Vagina (tissue), 2 donors: Measurements from ENCODE around the gene WSCD1. TPM values are rescaled to one million over a fixed set of nuclear protein-coding genes. Genes with fewer than 3 reads are reported as not detected.

Experiments used
- DNase-seq, 2 donors: peaks; one replicate each; pipeline ENCODE4 v3.0.0-alpha.2; 2017; ENCODE audit errors: extremely low spot score in 2 of 2
- H3K27ac ChIP-seq: fragments of 200-600 bp; sonication (generic); one replicate; pipeline ENCODE4 v1.5.1; 2019
- H3K27me3 ChIP-seq: fragments of 200-600 bp; sonication (generic); one replicate; pipeline ENCODE4 v1.5.1; 2019
- H3K36me3 ChIP-seq, 2 donors: fragments of 200-600 bp; sonication (generic); one replicate each; pipeline ENCODE4 v1.5.1; 2017 to 2019
- H3K4me1 ChIP-seq: fragments of 200-600 bp; sonication (generic); one replicate; pipeline ENCODE4 v1.5.1; 2019
- H3K4me3 ChIP-seq, 2 donors: fragments of 200-600 bp; sonication (generic); 1 replicate in 1 of 2; 2 replicates in 1 of 2; pipeline ENCODE4 v1.5.1; 2016 to 2019
- H3K9me3 ChIP-seq: fragments of 200-600 bp; sonication (generic); one replicate; pipeline ENCODE4 v1.5.1; 2019
- CTCF ChIP-seq, 3 experiments: fragments of 450-650 bp in 2 of 3; fragments of 200-600 bp in 1 of 3; sonication (generic) in 1 of 3; IDR thresholded peaks; one replicate each; pipeline ENCODE4 v1.5.1; 2017 to 2019; ENCODE audit warnings: antibody characterized with exemption in 3 of 3, mild to moderate bottlenecking in 2 of 3, moderate library complexity in 2 of 3
- POLR2A ChIP-seq, 2 donors: fragments of 450-650 bp; IDR thresholded peaks; one replicate each; pipeline ENCODE4 v1.6.1; 2017; ENCODE audit warnings: antibody characterized with exemption in 2 of 2, mild to moderate bottlenecking in 2 of 2, moderate library complexity in 2 of 2
- POLR2AphosphoS5 ChIP-seq, 2 donors: sonication (generic); formaldehyde crosslinking; IDR thresholded peaks; one replicate each; pipeline ENCODE4 v1.9.0; 2017; ENCODE audit warnings: antibody characterized with exemption in 2 of 2, mild to moderate bottlenecking in 2 of 2, low read depth in 1 of 2; ENCODE audit not compliant: insufficient read depth in 1 of 2
- intact Hi-C: fragments of 100-400 bp; cut with DNase I; formaldehyde crosslinking; loops from one replicate; pipeline ENCODE4 v1.15.1; 2023
- total RNA-seq: library from RNA; depleted of rRNA; stranded (reverse); fragments of >200 nt; gene quantifications from one replicate; pipeline ENCODE4 v1.2.3, GENCODE V29; 2016

The WSCD1 gene
- total RNA-seq, 1 donor from 2014 or later, result 2.0 TPM

- intact Hi-C loops, result no loop called here
Observed at GRCh38 chr17:6046931-6047330, 23.2 kb upstream of the WSCD1 start.

GRCh38 chr17:6047966-6048365 is 22.2 kb upstream of the WSCD1 start:
- H3K27ac ChIP-seq, result no peak overlapping the region

More at GRCh38 chr17:6046931-6047330, 23.2 kb upstream of the WSCD1 start:
- no peaks in the 10 kb centered on the region for H3K36me3 ChIP-seq
- H3K27ac ChIP-seq, result no peak overlapping the region
- no peak for TF ChIP-seq POLR2AphosphoS5 (IDR thresholded peaks at IDR 0.05; ENCODE audit: insufficient read depth in 1 of 2, low read depth in 1 of 2)
- TF ChIP-seq CTCF (IDR thresholded peaks at IDR 0.05), result no peak
- no peak for TF ChIP-seq POLR2A (IDR thresholded peaks at IDR 0.05)
- H3K9me3 ChIP-seq, result no peaks in the 10 kb centered on the region
- no peak for DNase-seq
- no peak overlapping the region for H3K4me3 ChIP-seq
- no peaks in the 10 kb centered on the region for H3K4me1 ChIP-seq
- H3K27me3 ChIP-seq, result no peaks in the 10 kb centered on the region

GRCh38 chr17:6048486-6048885 is 21.7 kb upstream of the WSCD1 start:
- TF ChIP-seq CTCF (IDR thresholded peaks at IDR 0.05), result no peak
- TF ChIP-seq POLR2A (IDR thresholded peaks at IDR 0.05), result no peak
- TF ChIP-seq POLR2AphosphoS5 (IDR thresholded peaks at IDR 0.05; ENCODE audit: insufficient read depth in 1 of 2, low read depth in 1 of 2), result no peak

More at GRCh38 chr17:6047966-6048365, 22.2 kb upstream of the WSCD1 start:
- Histone ChIP-seq H3K4me3 (no peak overlapping the region), H3K9me3 (no peaks in the 10 kb centered on the region), H3K36me3 (no peaks in the 10 kb centered on the region), H3K27me3 (no peaks in the 10 kb centered on the region), H3K4me1 (no peaks in the 10 kb centered on the region)
- TF ChIP-seq POLR2A (IDR thresholded peaks at IDR 0.05) (no peak), POLR2AphosphoS5 (IDR thresholded peaks at IDR 0.05; ENCODE audit: insufficient read depth in 1 of 2, low read depth in 1 of 2) (no peak), CTCF (IDR thresholded peaks at IDR 0.05) (no peak)
- no peak for DNase-seq
- intact Hi-C loops, result no loop called here

GRCh38 chr17:6052926-6053325 is 17.3 kb upstream of the WSCD1 start:
- no peaks in the 10 kb centered on the region for H3K9me3 ChIP-seq
- TF ChIP-seq POLR2A (IDR thresholded peaks at IDR 0.05), result no peak
- no peak for TF ChIP-seq POLR2AphosphoS5 (IDR thresholded peaks at IDR 0.05; ENCODE audit: insufficient read depth in 1 of 2, low read depth in 1 of 2)
- TF ChIP-seq CTCF (IDR thresholded peaks at IDR 0.05), result no peak
- H3K4me3 ChIP-seq, result no peak overlapping the region
- H3K4me1 ChIP-seq, result no peaks in the 10 kb centered on the region
- intact Hi-C loops, result no loop called here
- no peaks in the 10 kb centered on the region for H3K36me3 ChIP-seq
- DNase-seq, result no peak
- H3K27me3 ChIP-seq, result no peaks in the 10 kb centered on the region
- no peak overlapping the region for H3K27ac ChIP-seq

More at GRCh38 chr17:6048486-6048885, 21.7 kb upstream of the WSCD1 start:
- no peaks in the 10 kb centered on the region for H3K9me3 ChIP-seq
- no peaks in the 10 kb centered on the region for H3K4me1 ChIP-seq
- H3K27me3 ChIP-seq, result no peaks in the 10 kb centered on the region
- no peak for DNase-seq
- no peak overlapping the region for H3K27ac ChIP-seq
- H3K36me3 ChIP-seq, result no peaks in the 10 kb centered on the region
- intact Hi-C loops, result no loop called here
- no peak overlapping the region for H3K4me3 ChIP-seq

- no peak for DNase-seq
- no peak overlapping the region for H3K27ac ChIP-seq
- TF ChIP-seq CTCF (IDR thresholded peaks at IDR 0.05) (no peak), POLR2AphosphoS5 (IDR thresholded peaks at IDR 0.05; ENCODE audit: insufficient read depth in 1 of 2, low read depth in 1 of 2) (no peak)
Observed at GRCh38 chr17:6054372-6054771, 15.8 kb upstream of the WSCD1 start.

More at GRCh38 chr17:6054372-6054771, 15.8 kb upstream of the WSCD1 start:
- H3K27me3 ChIP-seq, result no peaks in the 10 kb centered on the region
- no peaks in the 10 kb centered on the region for H3K9me3 ChIP-seq
- H3K4me1 ChIP-seq, result no peaks in the 10 kb centered on the region
- intact Hi-C loops, result no loop called here
- H3K4me3 ChIP-seq, result no peak overlapping the region
- no peaks in the 10 kb centered on the region for H3K36me3 ChIP-seq
